GM21529 (cell line): Measurements from ENCODE around the gene USP17L11.
"Not testable (repeated sequence)": the region's sequence is repeated elsewhere in the genome, so short reads cannot be mapped to it uniquely, and the experiment has no call there.

Source experiments
- ATAC-seq: cut with Tn5 transposase; IDR thresholded peaks from one replicate; pipeline ENCODE4 v1.9.1; 2021; ENCODE audit not compliant: unreplicated experiment

USP17L11 gene

GRCh38 chr4:9215105-9215504 lies at the start of gene USP17L11:
Gene USP17L11 (plus strand): TSS chr4:9215405. CDS start chr4:9215405, 0 bp downstream.
- not testable (repeated sequence) for ATAC-seq

GRCh38 chr4:9165990-9166389 lies 49.2 kb upstream of the USP17L11 start:
- ATAC-seq: not testable (repeated sequence)

- not testable (repeated sequence) for ATAC-seq
These were observed 45.3 kb upstream of the USP17L11 start, which contains the start of gene FAM90A26 for GRCh38 chr4:9169791-9170459. Gene FAM90A26 (plus strand): TSS chr4:9170409. CDS start chr4:9173173, 2,764 bp downstream.

- not testable (repeated sequence) for ATAC-seq
These were observed 4.8 kb upstream of the USP17L11 start, which contains the start of gene USP17L10 for GRCh38 chr4:9210357-9210756. Gene USP17L10 (plus strand): TSS chr4:9210657. CDS start chr4:9210657, 0 bp downstream.

- ATAC-seq: not testable (repeated sequence)
These were observed 504 bp upstream of the USP17L11 start for GRCh38 chr4:9214701-9215100.

- not testable (repeated sequence) for ATAC-seq
These were observed 4.6 kb downstream of the USP17L11 start, which contains the start of gene USP17L12 for GRCh38 chr4:9219852-9220251. Gene USP17L12 (plus strand): TSS chr4:9220152. CDS start chr4:9220152, 0 bp downstream.

- not testable (repeated sequence) for ATAC-seq
These were observed 9.4 kb downstream of the USP17L11 start, which contains the start of gene USP17L13 for GRCh38 chr4:9224596-9224995. Gene USP17L13 (plus strand): TSS chr4:9224896. CDS start chr4:9224896, 0 bp downstream.

GRCh38 chr4:9230249-9230648 lies 15.0 kb downstream of the USP17L11 start:
- not testable (repeated sequence) for ATAC-seq

- ATAC-seq: not testable (repeated sequence)
These were observed 18.9 kb downstream of the USP17L11 start, which contains the start of gene USP17L15 for GRCh38 chr4:9234085-9234484. Gene USP17L15 (plus strand): TSS chr4:9234385. CDS start chr4:9234385, 0 bp downstream.

GRCh38 chr4:9238461-9238860 lies 23.3 kb downstream of the USP17L11 start:
- not testable (repeated sequence) for ATAC-seq

GRCh38 chr4:9243579-9243978 lies 28.4 kb downstream of the USP17L11 start, which contains the start of gene USP17L17:
Gene USP17L17 (plus strand): TSS chr4:9243879. CDS start chr4:9243879, 0 bp downstream.
- not testable (repeated sequence) for ATAC-seq

GRCh38 chr4:9247953-9248680 lies 32.9 kb downstream of the USP17L11 start, which contains the start of gene USP17L18:
Gene USP17L18 (plus strand): TSS chr4:9248630. CDS start chr4:9248630, 0 bp downstream.
- not testable (repeated sequence) for ATAC-seq

- ATAC-seq: not testable (repeated sequence)
These were observed 37.9 kb downstream of the USP17L11 start, which contains the start of gene USP17L19 for GRCh38 chr4:9253078-9253477. Gene USP17L19 (plus strand): TSS chr4:9253378. CDS start chr4:9253378, 0 bp downstream.

GRCh38 chr4:9257824-9258223 lies 42.6 kb downstream of the USP17L11 start, which contains the start of gene USP17L20:
Gene USP17L20 (plus strand): TSS chr4:9258124. CDS start chr4:9258124, 0 bp downstream.
- ATAC-seq: not testable (repeated sequence)

GRCh38 chr4:9262572-9262971 lies 47.4 kb downstream of the USP17L11 start, which contains the start of gene USP17L21:
Gene USP17L21 (plus strand): TSS chr4:9262872. CDS start chr4:9262872, 0 bp downstream.
- ATAC-seq: not testable (repeated sequence)
